ENCODE data around the gene SPARCL1.
A peak's percentile ranks its signal among the peaks of the same experiment; 100 is the strongest.

DNA sequence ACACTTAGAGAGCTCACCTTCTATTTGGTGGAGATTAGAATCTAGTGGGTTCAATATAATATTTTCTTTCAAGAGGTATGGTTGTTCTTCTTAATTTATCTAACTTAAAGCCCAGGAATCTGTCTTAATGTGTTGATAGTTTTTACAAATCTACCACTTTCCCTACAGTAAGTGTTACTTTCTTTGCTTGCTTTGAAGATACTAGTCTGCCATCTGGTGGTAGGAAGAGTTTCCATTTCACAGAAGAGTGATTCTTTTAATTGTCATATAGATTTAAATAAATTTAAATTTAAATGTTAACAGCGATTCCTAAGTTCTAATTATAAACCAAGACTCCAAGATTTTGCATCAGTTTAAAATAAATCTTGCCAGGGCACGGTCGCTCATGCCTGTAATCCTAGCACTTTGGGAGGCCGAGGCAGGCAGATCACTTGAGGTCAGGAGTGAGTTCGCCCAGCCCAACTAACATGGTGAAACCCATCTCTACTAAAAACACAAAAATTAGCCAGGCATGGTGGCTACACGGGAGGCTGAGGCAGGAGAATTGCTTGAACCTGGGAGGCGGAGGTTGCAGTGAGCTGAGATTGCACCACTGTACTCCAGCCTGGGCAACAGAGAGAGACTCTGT is 63.3 kb downstream of the SPARCL1 start:
- TF ChIP-seq, protein P1, sequence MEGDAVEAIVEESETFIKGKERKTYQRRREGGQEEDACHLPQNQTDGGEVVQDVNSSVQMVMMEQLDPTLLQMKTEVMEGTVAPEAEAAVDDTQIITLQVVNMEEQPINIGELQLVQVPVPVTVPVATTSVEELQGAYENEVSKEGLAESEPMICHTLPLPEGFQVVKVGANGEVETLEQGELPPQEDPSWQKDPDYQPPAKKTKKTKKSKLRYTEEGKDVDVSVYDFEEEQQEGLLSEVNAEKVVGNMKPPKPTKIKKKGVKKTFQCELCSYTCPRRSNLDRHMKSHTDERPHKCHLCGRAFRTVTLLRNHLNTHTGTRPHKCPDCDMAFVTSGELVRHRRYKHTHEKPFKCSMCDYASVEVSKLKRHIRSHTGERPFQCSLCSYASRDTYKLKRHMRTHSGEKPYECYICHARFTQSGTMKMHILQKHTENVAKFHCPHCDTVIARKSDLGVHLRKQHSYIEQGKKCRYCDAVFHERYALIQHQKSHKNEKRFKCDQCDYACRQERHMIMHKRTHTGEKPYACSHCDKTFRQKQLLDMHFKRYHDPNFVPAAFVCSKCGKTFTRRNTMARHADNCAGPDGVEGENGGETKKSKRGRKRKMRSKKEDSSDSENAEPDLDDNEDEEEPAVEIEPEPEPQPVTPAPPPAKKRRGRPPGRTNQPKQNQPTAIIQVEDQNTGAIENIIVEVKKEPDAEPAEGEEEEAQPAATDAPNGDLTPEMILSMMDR (IDR thresholded peaks at IDR 0.05; ENCODE audit: poor library complexity): peak; percentile 90
- no peak for TF ChIP-seq EZH2phosphoT487 (IDR thresholded peaks at IDR 0.05; ENCODE audit: low read depth, severe bottlenecking, unreplicated experiment)

All from hepatocyte (in vitro differentiated cells).